Astrocyte of the spinal cord (primary cell): ENCODE data around the gene SLC7A9.
"Not testable (repeated sequence)": the region's sequence is repeated elsewhere in the genome, so short reads cannot be mapped to it uniquely, and the experiment has no call there.

Source experiments
- DNase-seq: peaks from one replicate; pipeline ENCODE4 v3.0.0; 2011; ENCODE audit warnings: low read depth, low spot score
- H3K4me3 ChIP-seq: 2 replicates; pipeline ENCODE4 v1.5.1; 2011; ENCODE audit warnings: low read depth, mild to moderate bottlenecking, low read length, moderate library complexity
- in situ Hi-C: cut with HindIII; loops from 2 replicates; pipeline ENCODE4 v1.10.0; 2017; ENCODE audit warnings: low sequenced_read_pairs
- TF ChIP-seq, protein P1 (sequence below): IDR thresholded peaks from 2 replicates; pipeline ENCODE4 v1.5.1; 2012; ENCODE audit warnings: low read depth, mild to moderate bottlenecking, low read length, inconsistent platforms

The SLC7A9 gene

DNA sequence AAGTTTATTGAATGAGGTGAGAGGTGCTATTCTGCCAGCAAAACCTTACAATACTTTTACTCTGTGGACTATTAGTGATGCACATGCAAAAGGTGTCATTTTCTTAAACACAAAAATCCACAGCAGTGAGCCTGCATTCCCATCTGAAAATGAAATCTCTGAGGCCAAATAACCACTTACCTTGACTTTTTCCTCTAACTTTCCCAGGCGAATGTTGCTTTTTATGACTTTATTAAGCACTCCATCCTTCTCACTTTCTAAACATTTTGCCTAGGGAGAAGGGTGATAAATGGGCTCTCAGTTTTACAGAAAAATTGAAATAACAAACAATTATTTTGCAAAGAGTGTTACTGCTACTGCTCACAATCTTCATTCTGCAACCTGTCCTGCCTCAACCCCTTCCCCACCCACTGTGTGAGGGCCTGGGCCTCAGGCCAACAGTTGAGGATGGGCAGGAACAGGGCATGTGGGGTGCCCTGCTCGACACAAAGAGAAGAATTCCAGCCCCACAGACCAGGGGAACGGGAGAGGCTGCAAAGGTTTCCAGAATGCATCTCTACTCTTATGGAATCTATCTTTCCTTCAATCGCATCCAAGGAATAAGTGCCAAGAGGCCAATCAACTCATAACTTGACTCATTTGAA lies 18.1 kb upstream of the SLC7A9 start:
- no peak overlapping the region for H3K4me3 ChIP-seq
- in situ Hi-C loops, result no loop called here
- TF ChIP-seq, protein P1, sequence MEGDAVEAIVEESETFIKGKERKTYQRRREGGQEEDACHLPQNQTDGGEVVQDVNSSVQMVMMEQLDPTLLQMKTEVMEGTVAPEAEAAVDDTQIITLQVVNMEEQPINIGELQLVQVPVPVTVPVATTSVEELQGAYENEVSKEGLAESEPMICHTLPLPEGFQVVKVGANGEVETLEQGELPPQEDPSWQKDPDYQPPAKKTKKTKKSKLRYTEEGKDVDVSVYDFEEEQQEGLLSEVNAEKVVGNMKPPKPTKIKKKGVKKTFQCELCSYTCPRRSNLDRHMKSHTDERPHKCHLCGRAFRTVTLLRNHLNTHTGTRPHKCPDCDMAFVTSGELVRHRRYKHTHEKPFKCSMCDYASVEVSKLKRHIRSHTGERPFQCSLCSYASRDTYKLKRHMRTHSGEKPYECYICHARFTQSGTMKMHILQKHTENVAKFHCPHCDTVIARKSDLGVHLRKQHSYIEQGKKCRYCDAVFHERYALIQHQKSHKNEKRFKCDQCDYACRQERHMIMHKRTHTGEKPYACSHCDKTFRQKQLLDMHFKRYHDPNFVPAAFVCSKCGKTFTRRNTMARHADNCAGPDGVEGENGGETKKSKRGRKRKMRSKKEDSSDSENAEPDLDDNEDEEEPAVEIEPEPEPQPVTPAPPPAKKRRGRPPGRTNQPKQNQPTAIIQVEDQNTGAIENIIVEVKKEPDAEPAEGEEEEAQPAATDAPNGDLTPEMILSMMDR, result no peak
- no peak for DNase-seq

DNA sequence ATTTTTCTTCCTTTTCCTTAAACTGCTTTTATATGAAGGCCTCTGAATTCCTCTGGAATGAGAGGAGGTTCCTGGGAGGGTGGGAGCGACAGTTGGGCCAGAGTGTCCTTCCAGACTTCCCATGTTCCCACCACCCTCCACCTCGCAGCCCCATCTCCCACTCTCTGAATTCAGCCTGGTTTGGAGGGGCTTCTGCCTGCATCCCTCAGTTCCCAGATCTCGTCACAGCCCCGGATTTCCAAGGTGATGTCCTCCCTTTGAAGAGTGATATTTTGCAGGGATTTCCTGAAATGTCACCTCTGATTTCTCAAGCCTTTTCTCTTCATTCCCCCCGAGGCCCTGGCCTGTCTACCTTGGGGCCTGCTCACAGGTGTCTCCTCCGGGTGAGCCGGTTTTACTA lies 16.7 kb upstream of the SLC7A9 start:
- TF ChIP-seq, protein P1, result no peak
- DNase-seq, result no peak
- no peak overlapping the region for H3K4me3 ChIP-seq
- in situ Hi-C loops, result no loop called here

- DNase-seq, in situ Hi-C loops, H3K4me3 ChIP-seq: not testable (repeated sequence)
These were observed 15.7 kb upstream of the SLC7A9 start for GRCh38 chr19:32885255-32885654.

- TF ChIP-seq, protein P1, result no peak
- in situ Hi-C loops, result no loop called here
- DNase-seq, result no peak
- H3K4me3 ChIP-seq, result no peak overlapping the region
These were observed 12.2 kb upstream of the SLC7A9 start for GRCh38 chr19:32881766-32882165.

- H3K4me3 ChIP-seq, result no peak overlapping the region
- DNase-seq, result no peak
- TF ChIP-seq, protein P1, result no peak
- in situ Hi-C loops, result no loop called here
These were observed 11.1 kb upstream of the SLC7A9 start for GRCh38 chr19:32880622-32881021.

GRCh38 chr19:32879741-32880140 lies 10.2 kb upstream of the SLC7A9 start:
- H3K4me3 ChIP-seq, result no peak overlapping the region
- in situ Hi-C loops, result no loop called here
- TF ChIP-seq, protein P1, result no peak
- DNase-seq, result no peak

DNA sequence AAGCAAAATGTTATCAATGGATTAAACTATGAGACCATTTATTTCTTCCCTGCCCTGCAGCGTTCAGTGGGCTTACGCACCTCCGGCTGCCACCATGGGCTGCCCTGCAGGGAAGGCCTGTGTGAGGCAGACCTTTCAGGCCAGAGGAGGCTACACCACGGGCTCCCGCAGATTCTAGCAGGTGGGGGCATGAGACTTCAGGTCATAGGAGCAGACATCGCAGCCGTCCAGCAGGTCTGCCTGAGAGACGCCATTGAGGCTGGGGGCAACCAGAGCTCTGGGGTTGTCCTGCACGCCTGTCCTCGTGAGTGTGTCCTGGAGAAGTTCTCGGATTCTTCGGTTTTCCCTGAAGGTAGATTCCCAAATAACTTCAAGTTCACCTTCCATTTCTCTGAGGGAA lies 9.4 kb upstream of the SLC7A9 start:
- DNase-seq, result no peak
- H3K4me3 ChIP-seq, result no peak overlapping the region
- in situ Hi-C loops, result no loop called here
- TF ChIP-seq, protein P1, result no peak
